Tibial artery (tissue), 4 donors: Measurements from ENCODE around the gene ARID3B.

Experiments
- DNase-seq, 2 donors: peaks; one replicate each; pipeline ENCODE4 v3.0.0-alpha.2; 2019
- H3K27ac ChIP-seq, 2 donors: fragments of 200-600 bp; sonication (generic) in 1 of 2; 1 replicate in 1 of 2; 2 replicates in 1 of 2; pipeline ENCODE4 v1.5.1; 2018 to 2019; ENCODE audit warnings: mild to moderate bottlenecking in 1 of 2
- H3K27me3 ChIP-seq, 2 donors: fragments of 200-600 bp; sonication (generic) in 1 of 2; one replicate each; pipeline versions ENCODE4 v1.5.1 to v1.6.0; 2016 to 2019
- H3K36me3 ChIP-seq, 3 donors: fragments of 200-600 bp; sonication (generic) in 2 of 3; one replicate each; pipeline ENCODE4 v1.5.1; 2016 to 2019; ENCODE audit warnings: mild to moderate bottlenecking in 2 of 3
- H3K4me1 ChIP-seq, 4 donors: fragments of 200-600 bp; sonication (generic) in 2 of 4; 1 replicate in 3 of 4; 2 replicates in 1 of 4; pipeline ENCODE4 v1.5.1; 2016 to 2019
- H3K4me3 ChIP-seq, 2 donors: fragments of 200-600 bp; sonication (generic) in 1 of 2; 1 replicate in 1 of 2; 2 replicates in 1 of 2; pipeline ENCODE4 v1.5.1; 2018 to 2019; ENCODE audit warnings: mild to moderate bottlenecking in 2 of 2
- H3K9me3 ChIP-seq, 3 donors: fragments of 200-600 bp; sonication (generic) in 1 of 3; one replicate each; pipeline ENCODE4 v1.5.1; 2016 to 2019
- intact Hi-C: fragments of 100-400 bp; cut with DNase I; formaldehyde crosslinking; loops from one replicate; pipeline ENCODE4 v1.15.0; 2023; ENCODE audit warnings: low total_unique reads
- TF ChIP-seq, protein P1 (sequence below), 2 experiments: fragments of 200-600 bp in 1 of 2; fragments of 450-650 bp in 1 of 2; IDR thresholded peaks; one replicate each; pipeline ENCODE4 v1.5.1; 2017 to 2019; ENCODE audit warnings: antibody characterized with exemption in 2 of 2, mild to moderate bottlenecking in 1 of 2, moderate library complexity in 1 of 2

Gene ARID3B

DNA sequence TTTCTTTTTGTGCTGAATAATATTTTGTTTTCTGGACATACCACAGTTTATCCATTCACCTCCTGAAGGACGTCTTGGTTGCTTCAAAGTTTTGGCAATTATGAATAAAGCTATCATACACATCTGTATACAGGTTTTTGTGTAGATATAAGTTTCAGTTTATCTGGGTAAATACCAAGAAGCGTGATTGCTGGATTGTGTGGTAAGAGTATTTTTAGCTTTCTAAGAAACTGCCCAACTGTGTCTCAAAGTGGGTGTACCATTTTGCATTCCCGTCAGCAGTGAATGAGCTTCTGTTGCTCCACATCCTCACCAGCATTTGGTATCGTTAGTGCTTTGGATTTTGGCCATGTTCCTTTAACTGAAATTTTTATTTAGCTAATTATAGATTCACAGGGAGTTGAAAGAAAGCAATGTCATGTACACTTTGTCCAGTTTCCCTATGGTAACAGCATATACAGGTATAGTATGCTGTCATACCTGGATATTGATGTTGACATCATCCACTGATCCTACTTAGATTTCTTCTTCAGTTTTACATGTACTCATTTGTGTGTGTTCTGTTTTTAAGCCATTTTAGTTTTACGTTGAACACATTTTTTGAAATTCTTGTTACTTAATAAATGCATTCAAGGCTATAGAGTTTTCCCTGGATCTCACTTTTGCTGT, 11.9 kb downstream of the ARID3B start:
- Histone ChIP-seq H3K4me3 (no peak overlapping the region), H3K9me3 (no peaks in the 10 kb centered on the region), H3K4me1 (peaks cover 0 to 10% (median 5%) of the 10 kb centered on the region in 4 donors), H3K27me3 (no peaks in the 10 kb centered on the region), H3K36me3 (peaks cover 8 to 21% (median 15%) of the 10 kb centered on the region in 3 donors), H3K27ac (no peak overlapping the region)
- intact Hi-C loops, result no loop called here
- DNase-seq, result no peak
- TF ChIP-seq, protein P1, sequence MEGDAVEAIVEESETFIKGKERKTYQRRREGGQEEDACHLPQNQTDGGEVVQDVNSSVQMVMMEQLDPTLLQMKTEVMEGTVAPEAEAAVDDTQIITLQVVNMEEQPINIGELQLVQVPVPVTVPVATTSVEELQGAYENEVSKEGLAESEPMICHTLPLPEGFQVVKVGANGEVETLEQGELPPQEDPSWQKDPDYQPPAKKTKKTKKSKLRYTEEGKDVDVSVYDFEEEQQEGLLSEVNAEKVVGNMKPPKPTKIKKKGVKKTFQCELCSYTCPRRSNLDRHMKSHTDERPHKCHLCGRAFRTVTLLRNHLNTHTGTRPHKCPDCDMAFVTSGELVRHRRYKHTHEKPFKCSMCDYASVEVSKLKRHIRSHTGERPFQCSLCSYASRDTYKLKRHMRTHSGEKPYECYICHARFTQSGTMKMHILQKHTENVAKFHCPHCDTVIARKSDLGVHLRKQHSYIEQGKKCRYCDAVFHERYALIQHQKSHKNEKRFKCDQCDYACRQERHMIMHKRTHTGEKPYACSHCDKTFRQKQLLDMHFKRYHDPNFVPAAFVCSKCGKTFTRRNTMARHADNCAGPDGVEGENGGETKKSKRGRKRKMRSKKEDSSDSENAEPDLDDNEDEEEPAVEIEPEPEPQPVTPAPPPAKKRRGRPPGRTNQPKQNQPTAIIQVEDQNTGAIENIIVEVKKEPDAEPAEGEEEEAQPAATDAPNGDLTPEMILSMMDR (IDR thresholded peaks at IDR 0.05), result no peak

DNA sequence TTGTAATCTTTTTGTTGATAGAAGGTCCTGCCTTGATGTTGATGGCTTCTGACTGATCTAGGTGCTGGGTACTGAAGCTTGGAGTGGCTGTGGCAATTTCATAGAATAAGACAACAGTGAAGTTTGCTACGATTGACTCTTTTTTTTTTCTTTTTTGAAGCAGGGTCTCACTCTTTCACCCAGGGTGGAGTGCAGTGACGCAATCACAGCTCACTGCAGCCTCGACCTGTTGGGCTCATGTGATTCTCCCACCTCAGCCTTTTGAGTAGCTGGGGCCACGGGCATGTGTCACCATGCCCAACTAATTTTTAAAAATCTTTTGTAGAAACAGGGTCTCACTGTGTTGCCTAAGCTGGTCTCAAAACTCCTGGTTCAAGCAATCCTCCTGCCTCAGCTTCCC, 14.2 kb downstream of the ARID3B start:
- intact Hi-C loops, result no loop called here
- Histone ChIP-seq H3K27ac (no peak overlapping the region), H3K4me1 (no peaks in the 10 kb centered on the region), H3K4me3 (no peak overlapping the region), H3K27me3 (no peaks in the 10 kb centered on the region), H3K9me3 (no peaks in the 10 kb centered on the region), H3K36me3 (peaks cover 0 to 11% (median 9%) of the 10 kb centered on the region in 3 donors)
- TF ChIP-seq, protein P1 (IDR thresholded peaks at IDR 0.05), result no peak
- no peak for DNase-seq

DNA sequence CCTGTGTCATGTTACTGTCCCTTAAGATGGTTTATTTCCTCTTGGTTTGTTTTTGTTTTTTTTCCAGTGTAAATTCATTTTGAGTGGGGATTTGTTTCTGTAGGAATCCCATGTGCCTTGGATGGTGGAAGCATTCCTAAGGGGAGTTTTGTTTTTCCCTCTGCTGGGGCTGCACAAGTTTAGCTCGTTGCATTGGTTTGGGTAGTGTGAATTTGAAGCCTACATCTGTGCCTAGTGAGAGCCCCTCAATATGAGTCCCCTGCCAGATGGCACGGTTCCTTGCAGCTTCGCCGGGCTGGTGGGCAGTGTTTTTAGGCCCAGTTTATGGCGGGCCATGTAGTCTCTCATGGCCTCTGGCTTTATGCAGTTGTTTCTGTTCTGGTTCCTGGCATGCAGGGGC, 17.7 kb downstream of the ARID3B start:
- DNase-seq, result no peak
- Histone ChIP-seq H3K27me3 (no peaks in the 10 kb centered on the region), H3K36me3 (no peaks in the 10 kb centered on the region), H3K9me3 (no peaks in the 10 kb centered on the region), H3K27ac (no peak overlapping the region), H3K4me3 (no peak overlapping the region), H3K4me1 (no peaks in the 10 kb centered on the region)
- intact Hi-C loops, result no loop called here
- TF ChIP-seq, protein P1 (IDR thresholded peaks at IDR 0.05), result no peak

DNA sequence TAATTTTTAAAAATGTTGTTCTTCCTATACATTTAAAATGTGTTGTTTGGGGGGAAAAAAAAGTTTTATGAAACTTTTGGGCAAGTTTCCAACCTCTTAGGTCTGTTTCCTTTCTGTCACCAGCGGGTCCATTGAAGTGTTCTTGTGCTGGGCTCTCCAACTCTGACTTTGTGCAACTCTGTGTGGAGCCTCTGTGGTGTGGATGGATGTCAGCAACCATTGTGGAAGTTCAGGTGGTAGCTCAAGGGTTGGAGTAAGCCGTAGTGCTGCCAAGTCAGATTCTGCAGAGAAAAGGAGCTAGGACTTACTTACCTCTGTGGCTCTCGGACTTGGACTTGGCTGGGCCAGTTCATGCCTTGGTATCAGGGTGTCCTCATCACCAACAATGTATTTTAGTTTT, 22.4 kb downstream of the ARID3B start:
- Histone ChIP-seq H3K4me1 (no peaks in the 10 kb centered on the region), H3K27me3 (no peaks in the 10 kb centered on the region), H3K4me3 (no peak overlapping the region), H3K36me3 (no peaks in the 10 kb centered on the region), H3K27ac (no peak overlapping the region), H3K9me3 (no peaks in the 10 kb centered on the region)
- no peak for DNase-seq
- intact Hi-C loops, result no loop called here
- TF ChIP-seq, protein P1 (IDR thresholded peaks at IDR 0.05), result no peak

DNA sequence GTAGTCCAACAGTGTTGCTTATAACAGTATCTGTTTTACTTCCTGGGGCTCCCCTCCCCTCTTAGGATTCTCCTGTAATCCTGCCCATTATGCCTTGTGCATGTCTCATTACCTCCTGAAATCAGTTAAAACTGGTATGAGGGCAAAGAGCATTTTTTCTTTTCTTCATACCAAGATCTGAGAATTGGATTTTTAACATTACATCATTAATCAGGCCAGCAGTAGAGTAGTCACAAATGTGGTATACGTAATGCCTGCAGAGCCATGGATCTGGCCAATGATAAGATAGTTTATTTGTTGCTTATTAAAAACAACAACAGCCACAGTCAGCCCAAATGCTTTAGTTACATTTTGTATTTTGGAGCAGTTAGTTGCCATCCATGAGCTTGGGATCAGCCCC, 23.2 kb downstream of the ARID3B start:
- H3K27ac ChIP-seq, result no peak overlapping the region
- TF ChIP-seq, protein P1 (IDR thresholded peaks at IDR 0.05), result no peak
- intact Hi-C loops, result no loop called here
- peaks cover 0 to under 1% (median 0%) of the 10 kb centered on the region in 4 donors for H3K4me1 ChIP-seq
- no peaks in the 10 kb centered on the region for H3K27me3 ChIP-seq
- no peak overlapping the region for H3K4me3 ChIP-seq
- no peaks in the 10 kb centered on the region for H3K9me3 ChIP-seq
- no peak for DNase-seq
- no peaks in the 10 kb centered on the region for H3K36me3 ChIP-seq
